ENCODE data around the gene THRB.

Gene THRB

DNA sequence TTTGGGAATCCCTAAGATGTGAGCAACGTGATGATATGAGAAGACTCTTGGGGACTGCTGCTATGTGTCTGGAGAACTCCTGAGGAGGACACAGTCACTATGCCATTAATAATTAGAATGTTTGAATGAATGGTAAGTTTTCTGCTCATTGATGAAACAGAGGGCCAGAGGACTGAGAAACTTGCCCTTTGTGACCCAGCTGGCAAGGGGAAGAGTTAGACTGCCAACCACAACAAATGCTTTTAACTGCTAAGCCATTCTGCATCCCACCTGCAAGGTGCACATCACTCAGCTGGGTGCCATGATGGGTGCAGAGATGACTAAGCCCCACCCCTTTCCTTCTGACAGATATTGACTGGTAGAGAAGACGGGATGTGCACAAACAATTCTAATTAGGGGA is 249.6 kb downstream of the THRB start:
- TF ChIP-seq CTCF (IDR thresholded peaks at IDR 0.05; ENCODE audit: borderline replicate concordance, control extremely low read depth, extremely low read depth, insufficient read depth, missing control alignments) = no peak
- in situ Hi-C loops (cut with MboI; ENCODE audit: low sequenced_read_pairs, unreplicated experiment) = loop anchor here (25.0 kb wide), 1 partner anchor 358 kb away; no protein-coding TSS in a partner anchor

DNA sequence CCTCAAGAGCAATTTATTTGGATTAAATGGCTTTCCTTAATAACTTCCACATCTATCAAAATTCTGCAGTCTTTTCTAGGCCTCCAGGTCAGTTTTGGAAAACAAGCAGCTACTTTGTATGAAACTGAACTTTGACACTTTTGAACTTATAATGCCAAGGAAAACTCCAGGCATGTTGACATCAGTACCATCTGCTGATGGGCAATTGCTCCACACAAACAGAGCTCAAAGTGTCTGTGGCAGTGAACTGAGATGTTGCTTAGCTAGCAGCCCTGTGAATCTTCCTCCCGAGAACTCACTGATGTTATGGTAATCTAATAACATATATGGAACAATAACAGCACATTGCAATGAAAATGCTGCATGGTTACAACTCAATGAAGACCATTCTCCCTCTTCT is 250.2 kb downstream of the THRB start:
- TF ChIP-seq CTCF (IDR thresholded peaks at IDR 0.05; ENCODE audit: borderline replicate concordance, control extremely low read depth, extremely low read depth, insufficient read depth, missing control alignments) = no peak
- in situ Hi-C loops (cut with MboI; ENCODE audit: low sequenced_read_pairs, unreplicated experiment) = loop anchor here (25.0 kb wide), 1 partner anchor 357 kb away; no protein-coding TSS in a partner anchor
- DNase-seq (ENCODE audit: low spot score) = no peak

More for the DNA sequence above, 249.6 kb downstream of the THRB start:
- DNase-seq (ENCODE audit: low spot score) = no peak

DNA sequence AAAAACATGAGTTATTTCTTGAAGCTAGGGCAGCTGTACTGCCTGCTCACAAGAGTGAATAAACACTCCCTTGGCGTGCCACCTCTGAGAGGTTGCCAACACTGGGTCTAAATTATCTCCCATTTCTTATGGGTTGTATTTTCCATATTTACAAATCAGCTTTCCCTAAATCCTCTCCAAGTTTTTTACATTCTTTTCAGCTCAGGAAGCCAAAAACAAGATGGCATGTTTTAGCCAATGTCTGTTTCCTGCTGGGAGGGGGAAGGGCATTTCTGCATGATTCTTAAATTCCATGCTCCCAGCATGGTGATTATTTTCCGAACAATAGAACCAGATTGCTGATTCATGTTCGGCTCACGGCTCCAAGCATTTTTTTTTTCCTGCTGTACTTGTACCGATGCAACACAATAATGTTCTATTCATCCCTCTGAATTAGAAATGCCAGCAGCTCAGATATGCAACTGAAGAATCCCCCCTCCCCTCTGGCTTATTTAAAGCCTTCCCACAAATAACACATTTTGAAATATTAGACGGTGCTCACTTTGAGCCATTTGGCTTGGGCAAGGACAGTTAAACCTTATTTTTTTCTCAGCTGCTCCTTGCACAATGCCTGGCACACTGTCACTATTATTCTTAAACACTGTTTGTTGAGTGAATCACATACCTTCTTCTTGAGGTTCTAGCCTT is 252.5 kb downstream of the THRB start:
- no peak for TF ChIP-seq CTCF (IDR thresholded peaks at IDR 0.05; ENCODE audit: borderline replicate concordance, control extremely low read depth, extremely low read depth, insufficient read depth, missing control alignments)
- in situ Hi-C loops (cut with MboI; ENCODE audit: low sequenced_read_pairs, unreplicated experiment) = loop anchor here (25.0 kb wide), 1 partner anchor 355 kb away; no protein-coding TSS in a partner anchor
- DNase-seq (ENCODE audit: low spot score) = no peak

GRCh38 chr3:24240306-24240705 is 254.3 kb downstream of the THRB start:
- in situ Hi-C loops (cut with MboI; ENCODE audit: low sequenced_read_pairs, unreplicated experiment) = loop anchor here (25.0 kb wide), 1 partner anchor 353 kb away; no protein-coding TSS in a partner anchor
- no peak for TF ChIP-seq CTCF (IDR thresholded peaks at IDR 0.05; ENCODE audit: borderline replicate concordance, control extremely low read depth, extremely low read depth, insufficient read depth, missing control alignments)
- no peak for DNase-seq (ENCODE audit: low spot score)

DNA sequence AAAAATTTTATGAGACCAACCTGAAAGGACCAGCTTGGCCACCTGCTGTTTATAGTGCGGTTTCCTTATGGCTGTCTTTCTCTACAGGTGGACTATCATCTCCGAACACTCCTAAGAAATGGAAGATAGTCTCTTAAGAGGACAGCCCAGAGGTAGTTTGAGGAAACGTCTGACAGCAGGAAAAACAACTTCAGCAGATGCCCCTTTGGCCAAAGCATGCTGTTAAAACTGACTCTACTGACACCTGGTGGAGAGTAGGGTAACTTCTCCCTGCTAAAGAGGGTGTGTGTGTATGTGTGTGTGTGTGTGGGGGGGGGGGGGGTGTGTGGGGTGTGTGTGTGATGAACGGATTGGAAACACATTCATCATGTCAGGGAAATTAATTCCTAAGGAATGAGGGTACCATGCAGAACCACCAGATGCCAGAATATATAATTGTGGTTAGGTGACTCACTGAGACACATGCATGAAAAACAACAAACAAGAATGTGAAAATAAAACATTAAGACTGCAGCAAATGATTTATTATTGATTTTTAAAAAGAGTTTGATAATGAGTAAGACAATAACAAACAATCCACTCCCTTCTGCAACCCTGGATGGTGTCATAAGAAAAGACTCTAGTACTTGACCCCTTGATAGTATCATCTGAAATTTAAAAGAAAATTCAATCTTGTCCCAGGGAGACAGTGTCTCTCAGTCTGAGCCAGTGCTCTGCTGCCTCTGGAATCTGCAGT is 256.5 kb downstream of the THRB start:
- peak; percentile 62 for TF ChIP-seq CTCF (IDR thresholded peaks at IDR 0.05; ENCODE audit: borderline replicate concordance, control extremely low read depth, extremely low read depth, insufficient read depth, missing control alignments)
- peak; percentile 38 for DNase-seq (ENCODE audit: low spot score)
- in situ Hi-C loops (cut with MboI; ENCODE audit: low sequenced_read_pairs, unreplicated experiment) = loop anchor here (5.0 to 25.0 kb wide), 2 partner anchors 241 to 351 kb away; no protein-coding TSS in a partner anchor

- in situ Hi-C loops (cut with MboI; ENCODE audit: low sequenced_read_pairs, unreplicated experiment) = loop anchor here (5.0 to 25.0 kb wide), 2 partner anchors 238 to 348 kb away; no protein-coding TSS in a partner anchor
- DNase-seq (ENCODE audit: low spot score) = no peak
- TF ChIP-seq CTCF (IDR thresholded peaks at IDR 0.05; ENCODE audit: borderline replicate concordance, control extremely low read depth, extremely low read depth, insufficient read depth, missing control alignments) = no peak
Observed at GRCh38 chr3:24235121-24235520, 259.5 kb downstream of the THRB start.

All from GM13976 (cell line).